Endothelial cell of umbilical vein (primary cell): Measurements from ENCODE around the gene ZHX3. TPM values are rescaled to one million over a fixed set of nuclear protein-coding genes. Genes with fewer than 3 reads are reported as not detected.
A peak's percentile ranks its signal among the peaks of the same experiment; 100 is the strongest.

Experiments used
- BruUV-seq: library from RNA; stranded (reverse); fragments of 400-500 nt; replicated peaks from 2 replicates; lab custom pipeline; 2021; lab: Mats Ljungman, UMichigan
- CTCF ChIA-PET: fragments of 300-600, 350-600 bp; sonication (Branson Sonifier 250); formaldehyde crosslinking; loops from one replicate; lab custom pipeline; 2021; ENCODE audit warnings: antibody characterized with exemption, inconsistent platforms; lab: Charles Lee
- POLR2A ChIA-PET: fragments of 300-600, 350-600 bp; sonication (Branson Sonifier 250); formaldehyde crosslinking; loops from one replicate; lab custom pipeline; 2021; ENCODE audit warnings: antibody characterized with exemption, inconsistent platforms; lab: Charles Lee
- DNase-seq: peaks from one replicate; pipeline ENCODE4 v3.0.0-alpha.2; 2011; ENCODE audit warnings: low read depth, low spot score
- FAIRE-seq: peaks from 2 replicates; lab custom pipeline; 2011; peaks lifted over from hg19 to GRCh38; lab: Jason Lieb, UNC
- H2AFZ ChIP-seq: 2 replicates; pipeline ENCODE4 v1.6.0; 2012; ENCODE audit warnings: low read depth, low read length, control low read depth, inconsistent platforms
- H3K27ac ChIP-seq: 2 replicates; pipeline ENCODE4 v1.5.1; 2011; ENCODE audit warnings: low read depth, mild to moderate bottlenecking, control low read depth, low read length, moderate library complexity; ENCODE audit not compliant: insufficient read depth
- H3K27me3 ChIP-seq, 2 experiments: 2 replicates each; pipeline versions ENCODE4 v1.6.0 to v1.6.1; 2011; ENCODE audit warnings: low read length in 2 of 2, mixed read lengths in 1 of 2; ENCODE audit not compliant: control insufficient read depth in 2 of 2, insufficient read depth in 2 of 2
- H3K36me3 ChIP-seq, 2 experiments: 2 replicates in 1 of 2; 3 replicates in 1 of 2; pipeline ENCODE4 v1.5.1; 2011; ENCODE audit warnings: low read length in 2 of 2, mild to moderate bottlenecking in 1 of 2, moderate library complexity in 1 of 2; ENCODE audit not compliant: control insufficient read depth in 2 of 2, insufficient read depth in 2 of 2; ENCODE audit errors: extremely low read depth in 1 of 2
- H3K4me1 ChIP-seq: 3 replicates; pipeline ENCODE4 v1.5.1; 2011; ENCODE audit warnings: mild to moderate bottlenecking, low read length; ENCODE audit not compliant: control insufficient read depth, insufficient read depth; ENCODE audit errors: extremely low read depth
- H3K4me2 ChIP-seq: 2 replicates; pipeline ENCODE4 v1.6.1; 2011; ENCODE audit warnings: low read length, control low read depth, mixed read lengths; ENCODE audit not compliant: insufficient read depth
- H3K4me3 ChIP-seq, 3 experiments: fragments of 200-600 bp in 1 of 3; sonication (generic), shearing (Covaris generic) in 1 of 3; replicated peaks in 1 of 3; 2 replicates each; pipeline ENCODE4 v1.5.1; 2011 to 2016; ENCODE audit warnings: control low read depth in 3 of 3, low read length in 3 of 3, mild to moderate bottlenecking in 2 of 3, inconsistent platforms in 1 of 3, low read depth in 1 of 3, moderate library complexity in 1 of 3; ENCODE audit not compliant: insufficient read depth in 1 of 3
- H3K79me2 ChIP-seq: 2 replicates; pipeline ENCODE4 v1.6.0; 2012; ENCODE audit warnings: low read length, inconsistent platforms; ENCODE audit not compliant: control insufficient read depth, insufficient read depth
- H3K9ac ChIP-seq: replicated peaks from 2 replicates; pipeline ENCODE3; 2011; ENCODE audit warnings: low read length, control low read depth; ENCODE audit not compliant: insufficient read depth; ENCODE audit errors: extremely low read depth
- H3K9me1 ChIP-seq: replicated peaks from 3 replicates; pipeline ENCODE4 v1.6.0; 2011; ENCODE audit warnings: mild to moderate bottlenecking, low read length; ENCODE audit not compliant: control insufficient read depth, insufficient read depth; ENCODE audit errors: extremely low read depth
- H3K9me3 ChIP-seq: replicated peaks from 2 replicates; pipeline ENCODE4 v1.5.1; 2012; ENCODE audit warnings: low read length, inconsistent platforms; ENCODE audit not compliant: control insufficient read depth, insufficient read depth
- H4K20me1 ChIP-seq: replicated peaks from 2 replicates; pipeline ENCODE3; 2011; ENCODE audit warnings: mild to moderate bottlenecking, low read length; ENCODE audit not compliant: control insufficient read depth, insufficient read depth; ENCODE audit errors: extremely low read depth
- CTCF ChIP-seq, 2 donors: IDR thresholded peaks; 1 replicate in 1 of 2; 2 replicates in 1 of 2; pipeline ENCODE4 v1.5.1; 2011; ENCODE audit warnings: low read length in 2 of 2, mild to moderate bottlenecking in 2 of 2, moderate library complexity in 2 of 2, control low read depth in 1 of 2, inconsistent platforms in 1 of 2, low read depth in 1 of 2; ENCODE audit not compliant: insufficient read depth in 1 of 2; ENCODE audit errors: extremely low read depth in 1 of 2
- EZH2 ChIP-seq: IDR thresholded peaks from 2 replicates; pipeline ENCODE4 v1.6.1; 2012; ENCODE audit warnings: borderline replicate concordance, low read depth, mild to moderate bottlenecking, moderate library complexity, low read length, inconsistent platforms; ENCODE audit not compliant: severe bottlenecking
- FOS ChIP-seq: IDR thresholded peaks from 2 replicates; pipeline ENCODE4 v1.6.1; 2011; ENCODE audit warnings: mild to moderate bottlenecking, low read length, moderate library complexity, borderline replicate concordance; ENCODE audit not compliant: insufficient read depth
- GATA2 ChIP-seq: IDR thresholded peaks from 2 replicates; pipeline ENCODE4 v1.7.0; 2011; ENCODE audit warnings: low read depth, mild to moderate bottlenecking, moderate library complexity, mixed read lengths, low read length; ENCODE audit not compliant: insufficient read length, insufficient read depth
- JUN ChIP-seq: IDR thresholded peaks from 2 replicates; pipeline ENCODE4 v1.6.1; 2011; ENCODE audit warnings: borderline replicate concordance, low read depth; ENCODE audit not compliant: insufficient read length, insufficient read depth
- MAX ChIP-seq: IDR thresholded peaks from 2 replicates; pipeline ENCODE4 v1.6.1; 2011; ENCODE audit not compliant: insufficient read depth, insufficient read length
- MYC ChIP-seq: IDR thresholded peaks from one replicate; pipeline ENCODE4 v1.6.1; 2011; ENCODE audit warnings: mild to moderate bottlenecking, low read depth, low read length
- POLR2A ChIP-seq: IDR thresholded peaks from 2 replicates; pipeline ENCODE4 v1.6.1; 2012; ENCODE audit warnings: low read depth, mild to moderate bottlenecking, control low read depth, low read length
- POLR2AphosphoS5 ChIP-seq: IDR thresholded peaks from 2 replicates; pipeline ENCODE4 v1.6.1; 2012; ENCODE audit warnings: low read depth, mild to moderate bottlenecking, control low read depth, low read length, moderate library complexity; ENCODE audit not compliant: insufficient read depth
- dilution Hi-C: fragments of 300-500 bp; cut with MboI; formaldehyde crosslinking; loops from one replicate; pipeline ENCODE4 v1.15.0; 2019; ENCODE audit warnings: low sequenced_read_pairs; ENCODE audit not compliant: extremely low pct_ligation_motif_present
- intact Hi-C: fragments of 100-400 bp; cut with micrococcal nuclease; formaldehyde crosslinking; loops from one replicate; pipeline ENCODE4 v1.10.0; 2022
- polyA plus RNA-seq, 4 experiments: library from polyadenylated mRNA; depleted of rRNA in 3 of 4; stranded (reverse) in 3 of 4; unstranded in 1 of 4; fragments of >200 nt; gene quantifications; 2 replicates each; pipeline versions ENCODE4 v1.2.1 to v1.2.3, GENCODE V29; 2011 to 2012; ENCODE audit warnings: missing spikeins in 1 of 4
- total RNA-seq: library from RNA; stranded (reverse); gene quantifications from 2 replicates; pipeline ENCODE4 v1.2.3, GENCODE V29; 2021

The ZHX3 gene
- total and polyA plus RNA-seq, 2 donors (not counting 3 experiments of a cell fraction or from before 2014, with no cell fraction given): 7.4 to 17.8 TPM

- CTCF ChIA-PET: interaction anchor here (1.0 to 4.5 kb wide), 7 partner anchors 13 to 113 kb away, joined by 4 to 48 read pairs (median 5); partner anchors contain the start of gene LPIN3
- no TSS peak for BruUV-seq
- H3K9ac ChIP-seq: peak overlapping the region; percentile 97
- no peaks in the 10 kb centered on the region for H3K9me3 ChIP-seq
- FAIRE-seq: no peak
- no peak overlapping the region for H3K4me3 ChIP-seq
- intact Hi-C loops: loop anchor here (1.0 to 2.0 kb wide), 5 partner anchors 15 to 245 kb away; partner anchors contain the start of gene PLCG1
- dilution Hi-C loops: no loop called here
- peak overlapping the region; percentile 98 for H3K4me2 ChIP-seq
- peaks cover 67% of the 10 kb centered on the region for H3K4me1 ChIP-seq
- H3K27me3 ChIP-seq: no peaks in the 10 kb centered on the region
- POLR2A ChIA-PET: interaction anchor here (1.1 kb wide), 2 partner anchors 24 to 82 kb away, joined by 4 to 5 read pairs; no protein-coding TSS in a partner anchor
- no peaks in the 10 kb centered on the region for H4K20me1 ChIP-seq
- no peak overlapping the region for H2AFZ ChIP-seq
- H3K36me3 ChIP-seq: no peaks in the 10 kb centered on the region
- no peak for TF ChIP-seq POLR2A
- TF ChIP-seq EZH2: no peak
- TF ChIP-seq FOS: no peak
- TF ChIP-seq MAX: no peak
- no peak for TF ChIP-seq JUN
- TF ChIP-seq GATA2: no peak
- TF ChIP-seq CTCF (IDR thresholded peaks at IDR 0.05; ENCODE audit: extremely low read depth in 1 of 2, insufficient read depth in 1 of 2, low read depth in 1 of 2, low read length in 2 of 2): no peak
- TF ChIP-seq MYC: no peak
- no peak for TF ChIP-seq POLR2AphosphoS5
- peak; percentile 33 for DNase-seq
- H3K9me1 ChIP-seq: no peaks in the 10 kb centered on the region
- H3K79me2 ChIP-seq: peaks cover 2% of the 10 kb centered on the region
- peak overlapping the region; percentile 99 for H3K27ac ChIP-seq
These were observed 69.8 kb downstream of the ZHX3 start for GRCh38 chr20:41247523-41248367.
